GM23338 (cell line): ENCODE results near the gene NDUFB1.

ENCODE experiments used
- CTCF ChIP-seq, 2 experiments: fragments of 200-600 bp in 1 of 2; sonication (generic) in 1 of 2; conservative IDR thresholded peaks; 2 replicates each; pipeline versions ENCODE4 v1.5.1 to v1.6.1; 2016 to 2017; ENCODE audit warnings: antibody characterized with exemption in 2 of 2, low read depth in 2 of 2, mild to moderate bottlenecking in 2 of 2, moderate library complexity in 1 of 2
- POLR2AphosphoS5 ChIP-seq: IDR thresholded peaks from 2 replicates; pipeline ENCODE4 v1.6.1; 2016; ENCODE audit warnings: antibody characterized with exemption, low read depth

GRCh38 chr14:92122761-92123160 is 1.3 kb upstream of the NDUFB1 start:
- TF ChIP-seq CTCF (conservative IDR thresholded peaks at IDR 0.05; ENCODE audit: low read depth in 2 of 2) (no peak), POLR2AphosphoS5 (no peak)
